ENCODE data around the gene DOK5. TPM values are rescaled to one million over a fixed set of nuclear protein-coding genes. Genes with fewer than 3 reads are reported as not detected.

Gene DOK5
- total RNA-seq, 1 experiment from 2014 or later: 4.9 TPM

GRCh38 chr20:54640800-54641199 is 165.4 kb downstream of the DOK5 start:
- H3K9me3 ChIP-seq (ENCODE audit: low read depth, low read length, poor library complexity, severe bottlenecking): no peaks in the 10 kb centered on the region
- DNase-seq (ENCODE audit: low spot score): no peak
- ChIA-PET POLR2A (ENCODE audit: low non-redundant PET) (no interaction called here), CTCF (no interaction called here)
- H3K27me3 ChIP-seq (replicated peaks; ENCODE audit: insufficient read depth, low read depth, low read length, poor library complexity): no peaks in the 10 kb centered on the region
- TF ChIP-seq CTCF (conservative IDR thresholded peaks at IDR 0.05; ENCODE audit: low read depth, low read length): no peak
- no peak for TF ChIP-seq EZH2 (IDR thresholded peaks at IDR 0.05; ENCODE audit: borderline replicate concordance, low read depth, low read length, poor library complexity, severe bottlenecking)
- intact Hi-C loops (cut with micrococcal nuclease; ENCODE audit: unreplicated experiment): no loop called here
- no peaks in the 10 kb centered on the region for H3K36me3 ChIP-seq (ENCODE audit: insufficient read depth, low read length, poor library complexity, severe bottlenecking)
- H3K4me1 ChIP-seq (ENCODE audit: insufficient read depth, low read length, poor library complexity, severe bottlenecking): no peaks in the 10 kb centered on the region
- H3K4me3 ChIP-seq (ENCODE audit: low read depth, low read length, poor library complexity, severe bottlenecking): no peak overlapping the region
- H3K27ac ChIP-seq (ENCODE audit: low read depth, low read length, poor library complexity, severe bottlenecking): no peak overlapping the region
- BruUV-seq (replicated peaks): no TSS peak

DNA sequence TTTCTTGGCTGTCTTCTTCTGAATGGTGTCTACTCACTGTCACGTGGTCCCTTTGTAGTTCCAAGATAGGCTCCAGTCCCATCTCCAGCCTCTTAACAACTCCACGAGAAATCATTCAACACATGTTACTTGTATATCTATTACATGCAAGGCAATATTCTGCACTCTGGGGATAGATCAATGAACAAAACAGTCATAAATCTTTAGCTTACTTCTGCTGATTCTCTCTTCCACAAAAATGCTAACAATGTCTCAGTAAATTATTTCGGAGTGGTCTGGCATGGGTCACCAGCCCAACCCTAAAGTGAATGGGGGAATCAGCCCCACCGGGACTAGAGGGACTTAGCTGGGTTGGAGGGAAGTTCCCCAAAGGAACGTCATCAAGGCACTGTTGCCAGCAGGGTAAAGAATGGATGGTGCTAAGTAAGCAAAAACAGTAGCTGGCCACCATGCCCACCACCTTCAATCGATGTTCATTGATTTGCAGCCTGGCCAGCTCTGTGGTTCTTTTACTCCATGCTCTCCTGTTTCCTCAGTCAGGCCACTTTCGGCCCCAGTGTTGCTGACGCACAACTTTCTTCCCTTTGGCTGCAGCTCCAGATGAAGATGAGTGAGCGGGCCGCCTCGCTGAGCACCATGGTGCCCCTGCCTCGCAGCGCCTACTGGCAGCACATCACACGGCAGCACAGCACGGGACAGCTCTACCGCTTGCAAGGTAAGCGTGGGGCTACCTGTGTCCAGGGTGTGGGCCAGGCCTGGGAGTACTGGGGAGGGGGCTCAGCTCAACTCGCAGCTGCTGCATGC is 167.7 kb downstream of the DOK5 start:
- Histone ChIP-seq H3K36me3 (ENCODE audit: insufficient read depth, low read length, poor library complexity, severe bottlenecking) (no peaks in the 10 kb centered on the region), H3K27me3 (replicated peaks; ENCODE audit: insufficient read depth, low read depth, low read length, poor library complexity) (no peaks in the 10 kb centered on the region), H3K9me3 (ENCODE audit: low read depth, low read length, poor library complexity, severe bottlenecking) (no peaks in the 10 kb centered on the region), H3K4me3 (ENCODE audit: low read depth, low read length, poor library complexity, severe bottlenecking) (no peak overlapping the region), H3K4me1 (ENCODE audit: insufficient read depth, low read length, poor library complexity, severe bottlenecking) (no peaks in the 10 kb centered on the region), H3K27ac (ENCODE audit: low read depth, low read length, poor library complexity, severe bottlenecking) (no peak overlapping the region)
- TF ChIP-seq CTCF (conservative IDR thresholded peaks at IDR 0.05; ENCODE audit: low read depth, low read length) (no peak), EZH2 (IDR thresholded peaks at IDR 0.05; ENCODE audit: borderline replicate concordance, low read depth, low read length, poor library complexity, severe bottlenecking) (no peak)
- ChIA-PET POLR2A (ENCODE audit: low non-redundant PET) (no interaction called here), CTCF (no interaction called here)
- intact Hi-C loops (cut with micrococcal nuclease; ENCODE audit: unreplicated experiment): no loop called here
- DNase-seq (ENCODE audit: low spot score): no peak
- BruUV-seq (replicated peaks): no TSS peak

DNA sequence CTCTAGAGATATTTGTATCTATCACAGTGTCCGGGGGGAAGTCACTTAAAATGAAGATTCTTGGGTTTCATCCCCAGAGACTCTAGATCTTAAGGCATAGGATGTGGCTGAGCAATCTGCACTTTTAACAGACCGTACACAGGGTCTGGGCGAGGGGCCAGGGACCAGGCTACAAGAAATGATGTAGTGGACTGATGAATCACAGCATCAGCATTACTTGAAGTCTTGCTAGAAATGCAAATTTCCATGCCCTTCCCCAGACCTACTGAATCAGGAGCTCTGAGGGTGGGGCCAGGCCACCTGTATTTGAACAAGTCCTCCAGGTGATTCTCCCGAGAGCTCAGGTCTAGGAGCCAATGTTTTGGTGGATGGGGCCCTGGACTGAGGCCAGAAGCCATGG is 168.4 kb downstream of the DOK5 start:
- Histone ChIP-seq H3K27ac (ENCODE audit: low read depth, low read length, poor library complexity, severe bottlenecking) (no peak overlapping the region), H3K36me3 (ENCODE audit: insufficient read depth, low read length, poor library complexity, severe bottlenecking) (no peaks in the 10 kb centered on the region), H3K4me3 (ENCODE audit: low read depth, low read length, poor library complexity, severe bottlenecking) (no peak overlapping the region), H3K9me3 (ENCODE audit: low read depth, low read length, poor library complexity, severe bottlenecking) (no peaks in the 10 kb centered on the region), H3K4me1 (ENCODE audit: insufficient read depth, low read length, poor library complexity, severe bottlenecking) (no peaks in the 10 kb centered on the region), H3K27me3 (replicated peaks; ENCODE audit: insufficient read depth, low read depth, low read length, poor library complexity) (no peaks in the 10 kb centered on the region)
- intact Hi-C loops (cut with micrococcal nuclease; ENCODE audit: unreplicated experiment): no loop called here
- POLR2A ChIA-PET (ENCODE audit: low non-redundant PET): no interaction called here
- TF ChIP-seq EZH2 (IDR thresholded peaks at IDR 0.05; ENCODE audit: borderline replicate concordance, low read depth, low read length, poor library complexity, severe bottlenecking) (no peak), CTCF (conservative IDR thresholded peaks at IDR 0.05; ENCODE audit: low read depth, low read length) (no peak)
- no peak for DNase-seq (ENCODE audit: low spot score)
- CTCF ChIA-PET: no interaction called here
- BruUV-seq (replicated peaks): no TSS peak

Measured in A673 (cell line).